Astrocyte (in vitro differentiated cells and primary cell): ENCODE measurements around the gene ATXN2. TPM values are rescaled to one million over a fixed set of nuclear protein-coding genes. Genes with fewer than 3 reads are reported as not detected.

ENCODE experiments used
- DNase-seq: peaks from one replicate; pipeline ENCODE4 v3.0.0-alpha.2; 2010; ENCODE audit warnings: low read depth
- FAIRE-seq: peaks from 2 replicates; lab custom pipeline; 2011; peaks lifted over from hg19 to GRCh38; lab: Jason Lieb, UNC
- H2AFZ ChIP-seq: 2 replicates; pipeline ENCODE4 v1.6.0; 2012; ENCODE audit warnings: low read depth, low read length, inconsistent platforms
- H3K27ac ChIP-seq: 2 replicates; pipeline ENCODE4 v1.5.1; 2011; ENCODE audit warnings: low read depth, low read length, inconsistent platforms
- H3K27me3 ChIP-seq: 2 replicates; pipeline ENCODE4 v1.6.0; 2011; ENCODE audit warnings: low read length, inconsistent platforms; ENCODE audit not compliant: insufficient read depth
- H3K36me3 ChIP-seq: 2 replicates; pipeline ENCODE4 v1.5.1; 2011; ENCODE audit warnings: low read length, inconsistent platforms; ENCODE audit not compliant: insufficient read depth
- H3K4me1 ChIP-seq: 2 replicates; pipeline ENCODE4 v1.5.1; 2011; ENCODE audit warnings: low read length, inconsistent platforms; ENCODE audit not compliant: insufficient read depth
- H3K4me2 ChIP-seq: 2 replicates; pipeline ENCODE4 v1.6.0; 2012; ENCODE audit warnings: low read length, inconsistent platforms
- H3K4me3 ChIP-seq: 2 replicates; pipeline ENCODE4 v1.5.1; 2011; ENCODE audit warnings: low read depth, mild to moderate bottlenecking, low read length, inconsistent platforms; ENCODE audit not compliant: insufficient read depth
- H3K79me2 ChIP-seq: 2 replicates; pipeline ENCODE4 v1.6.0; 2012; ENCODE audit warnings: mild to moderate bottlenecking, low read length, inconsistent platforms; ENCODE audit not compliant: insufficient read depth
- H3K9ac ChIP-seq: 2 replicates; pipeline ENCODE4 v1.6.0; 2012; ENCODE audit warnings: mild to moderate bottlenecking, low read length, inconsistent platforms
- H3K9me3 ChIP-seq: 2 replicates; pipeline ENCODE4 v1.5.1; 2012; ENCODE audit warnings: low read depth, mild to moderate bottlenecking, low read length, inconsistent platforms; ENCODE audit not compliant: insufficient read depth
- H4K20me1 ChIP-seq: 2 replicates; pipeline ENCODE4 v1.6.0; 2012; ENCODE audit warnings: low read length, inconsistent platforms; ENCODE audit not compliant: insufficient read depth
- H3K27ac Mint-ChIP-seq: one replicate; pipeline ENCODE4 v1.8.0; 2021; ENCODE audit warnings: mild to moderate bottlenecking, mixed read lengths; ENCODE audit not compliant: unreplicated experiment
- H3K27me3 Mint-ChIP-seq: one replicate; pipeline ENCODE4 v1.8.0; 2021; ENCODE audit warnings: low read depth, mixed read lengths; ENCODE audit not compliant: unreplicated experiment
- H3K36me3 Mint-ChIP-seq: one replicate; pipeline ENCODE4 v1.8.0; 2021; ENCODE audit warnings: low read depth, mixed read lengths; ENCODE audit not compliant: unreplicated experiment
- H3K4me1 Mint-ChIP-seq: one replicate; pipeline ENCODE4 v1.8.0; 2021; ENCODE audit warnings: low read depth, mixed read lengths; ENCODE audit not compliant: unreplicated experiment
- H3K4me3 Mint-ChIP-seq: one replicate; pipeline ENCODE4 v1.8.0; 2021; ENCODE audit warnings: mild to moderate bottlenecking, moderate library complexity, mixed read lengths; ENCODE audit not compliant: unreplicated experiment
- H3K9me3 Mint-ChIP-seq: one replicate; pipeline ENCODE4 v1.8.0; 2021; ENCODE audit warnings: mild to moderate bottlenecking, mixed read lengths; ENCODE audit not compliant: unreplicated experiment
- CTCF ChIP-seq: IDR thresholded peaks from 2 replicates; pipeline ENCODE4 v1.5.1; 2011; ENCODE audit warnings: low read depth, mild to moderate bottlenecking, inconsistent platforms, low read length, moderate library complexity; ENCODE audit not compliant: insufficient read depth
- EZH2 ChIP-seq: IDR thresholded peaks from 2 replicates; pipeline ENCODE4 v1.6.1; 2012; ENCODE audit warnings: mild to moderate bottlenecking, low read length, inconsistent platforms; ENCODE audit not compliant: insufficient read depth
- total RNA-seq: library from RNA; stranded (reverse); gene quantifications from 2 replicates; pipeline ENCODE4 v1.2.1, GENCODE V29; 2021

ATXN2 gene
- total RNA-seq, 1 donor from 2014 or later = 58.0 TPM

GRCh38 chr12:111582133-111582747 is 16.9 kb downstream of the ATXN2 start:
- no peaks in the 10 kb centered on the region for H3K27me3 ChIP-seq
- no peak for DNase-seq
- peaks cover 9% of the 10 kb centered on the region for H3K36me3 Mint-ChIP-seq
- peaks cover 91% of the 10 kb centered on the region for H4K20me1 ChIP-seq
- no peak overlapping the region for H3K4me2 ChIP-seq
- no peak overlapping the region for H3K4me3 Mint-ChIP-seq
- peaks cover 15% of the 10 kb centered on the region for H3K4me1 ChIP-seq
- H2AFZ ChIP-seq = no peak overlapping the region
- no peak overlapping the region for H3K9ac ChIP-seq
- no peaks in the 10 kb centered on the region for H3K9me3 Mint-ChIP-seq
- TF ChIP-seq EZH2 (no peak), CTCF (no peak)
- no peak overlapping the region for H3K4me3 ChIP-seq
- no peak overlapping the region for H3K27ac Mint-ChIP-seq
- H3K36me3 ChIP-seq = no peaks in the 10 kb centered on the region
- no peaks in the 10 kb centered on the region for H3K9me3 ChIP-seq
- no peak overlapping the region for H3K27ac ChIP-seq
- H3K27me3 Mint-ChIP-seq = no peaks in the 10 kb centered on the region
- peaks cover 90% of the 10 kb centered on the region for H3K79me2 ChIP-seq
- no peak for FAIRE-seq
- peaks cover 10% of the 10 kb centered on the region for H3K4me1 Mint-ChIP-seq

- Histone ChIP-seq H3K4me1 (peaks cover 15% of the 10 kb centered on the region), H3K9me3 (no peaks in the 10 kb centered on the region), H3K79me2 (peaks cover 90% of the 10 kb centered on the region), H3K36me3 (no peaks in the 10 kb centered on the region), H2AFZ (no peak overlapping the region), H3K4me2 (no peak overlapping the region), H4K20me1 (peaks cover 85% of the 10 kb centered on the region), H3K27me3 (no peaks in the 10 kb centered on the region), H3K4me3 (no peak overlapping the region), H3K9ac (no peak overlapping the region), H3K27ac (no peak overlapping the region)
- no peak for DNase-seq
- Mint-ChIP-seq H3K4me3 (no peak overlapping the region), H3K9me3 (no peaks in the 10 kb centered on the region), H3K4me1 (peaks cover 10% of the 10 kb centered on the region), H3K27me3 (no peaks in the 10 kb centered on the region), H3K36me3 (peaks cover 9% of the 10 kb centered on the region), H3K27ac (peak overlapping the region; percentile 70)
- no peak for TF ChIP-seq CTCF
- no peak for TF ChIP-seq EZH2
- no peak for FAIRE-seq
These were observed 17.5 kb downstream of the ATXN2 start for GRCh38 chr12:111581434-111582132.

GRCh38 chr12:111580737-111581136 is 18.4 kb downstream of the ATXN2 start:
- Histone ChIP-seq H3K36me3 (no peaks in the 10 kb centered on the region), H3K4me2 (no peak overlapping the region), H3K79me2 (peaks cover 90% of the 10 kb centered on the region), H3K9me3 (no peaks in the 10 kb centered on the region), H3K9ac (no peak overlapping the region), H4K20me1 (peaks cover 84% of the 10 kb centered on the region), H2AFZ (no peak overlapping the region), H3K4me3 (no peak overlapping the region), H3K27me3 (no peaks in the 10 kb centered on the region), H3K4me1 (peaks cover 15% of the 10 kb centered on the region), H3K27ac (no peak overlapping the region)
- H3K4me1 Mint-ChIP-seq = peaks cover 10% of the 10 kb centered on the region
- H3K36me3 Mint-ChIP-seq = peaks cover 9% of the 10 kb centered on the region
- H3K27ac Mint-ChIP-seq = no peak overlapping the region
- no peaks in the 10 kb centered on the region for H3K9me3 Mint-ChIP-seq
- no peak overlapping the region for H3K4me3 Mint-ChIP-seq
- no peak for FAIRE-seq
- DNase-seq = no peak
- TF ChIP-seq CTCF (no peak), EZH2 (no peak)
- no peaks in the 10 kb centered on the region for H3K27me3 Mint-ChIP-seq
